Measurements from ENCODE around the gene CFAP61. TPM values are rescaled to one million over a fixed set of nuclear protein-coding genes. Genes with fewer than 3 reads are reported as not detected.

The CFAP61 gene
- total RNA-seq, 4 donors from 2014 or later = 0.38 TPM; not detected in 3

GRCh38 chr20:20321134-20321533, 268.8 kb downstream of the CFAP61 start:
- H3K36me3 ChIP-seq = no peaks in the 10 kb centered on the region
- H3K27me3 ChIP-seq = peaks cover 0 to 9% (median 0%) of the 10 kb centered on the region in 4 donors
- no peak overlapping the region for H3K4me3 ChIP-seq
- DNase-seq = no peak
- 42 to 53% methylated on average over 1 of the region's 1 CpG for WGBS, 2 donors
- H3K9me3 ChIP-seq = no peaks in the 10 kb centered on the region
- H3K27ac ChIP-seq = no peak overlapping the region
- intact Hi-C loops (cut with DNase I) = no loop called here
- no peaks in the 10 kb centered on the region for H3K4me1 ChIP-seq
- TF ChIP-seq POLR2A (IDR thresholded peaks at IDR 0.05) (no peak), CTCF (IDR thresholded peaks at IDR 0.05) (no peak)

GRCh38 chr20:20321917-20322316, 269.6 kb downstream of the CFAP61 start:
- H3K27ac ChIP-seq = no peak overlapping the region
- no peaks in the 10 kb centered on the region for H3K4me1 ChIP-seq
- H3K9me3 ChIP-seq = no peaks in the 10 kb centered on the region
- no peak overlapping the region for H3K4me3 ChIP-seq
- peaks cover 0 to 9% (median 0%) of the 10 kb centered on the region in 4 donors for H3K27me3 ChIP-seq
- intact Hi-C loops (cut with DNase I) = no loop called here
- H3K36me3 ChIP-seq = no peaks in the 10 kb centered on the region
- DNase-seq = no peak
- no peak for TF ChIP-seq CTCF (IDR thresholded peaks at IDR 0.05)
- no peak for TF ChIP-seq POLR2A (IDR thresholded peaks at IDR 0.05)
- 75 to 80% methylated on average over 1 of the region's 1 CpG for WGBS, 2 donors

GRCh38 chr20:20322912-20323311, 270.6 kb downstream of the CFAP61 start:
- no peak overlapping the region for H3K4me3 ChIP-seq
- no peaks in the 10 kb centered on the region for H3K36me3 ChIP-seq
- intact Hi-C loops (cut with DNase I) = no loop called here
- H3K27me3 ChIP-seq = peaks cover 0 to under 1% (median 0%) of the 10 kb centered on the region in 4 donors
- H3K9me3 ChIP-seq = no peaks in the 10 kb centered on the region
- 83 to 85% methylated on average over 6 of the region's 6 CpGs for WGBS, 2 donors
- no peak for DNase-seq
- H3K4me1 ChIP-seq = no peaks in the 10 kb centered on the region
- TF ChIP-seq CTCF (IDR thresholded peaks at IDR 0.05) (no peak), POLR2A (IDR thresholded peaks at IDR 0.05) (no peak)
- H3K27ac ChIP-seq = no peak overlapping the region

- Histone ChIP-seq H3K9me3 (no peaks in the 10 kb centered on the region), H3K27ac (no peak overlapping the region), H3K36me3 (no peaks in the 10 kb centered on the region), H3K4me1 (no peaks in the 10 kb centered on the region), H3K4me3 (no peak overlapping the region), H3K27me3 (no peaks in the 10 kb centered on the region)
- no peak for DNase-seq
- TF ChIP-seq CTCF (IDR thresholded peaks at IDR 0.05) (no peak), POLR2A (IDR thresholded peaks at IDR 0.05) (no peak)
- intact Hi-C loops (cut with DNase I) = no loop called here
- 65 to 88% methylated on average over 5 to 6 of the region's 6 CpGs for WGBS, 2 donors
Measured at GRCh38 chr20:20327746-20328145, 275.4 kb downstream of the CFAP61 start.

GRCh38 chr20:20329564-20329963, 277.2 kb downstream of the CFAP61 start:
- peaks cover 0 to 5% (median 0%) of the 10 kb centered on the region in 4 donors for H3K27me3 ChIP-seq
- intact Hi-C loops (cut with DNase I) = no loop called here
- TF ChIP-seq CTCF (IDR thresholded peaks at IDR 0.05) = no peak
- no peak for TF ChIP-seq POLR2A (IDR thresholded peaks at IDR 0.05)
- 85% methylated on average over 12 to 13 of the region's 13 CpGs for whole genome bisulfite sequencing, 2 donors
- H3K27ac ChIP-seq = no peak overlapping the region
- no peaks in the 10 kb centered on the region for H3K36me3 ChIP-seq
- no peak overlapping the region for H3K4me3 ChIP-seq
- no peaks in the 10 kb centered on the region for H3K4me1 ChIP-seq
- DNase-seq = no peak
- H3K9me3 ChIP-seq = no peaks in the 10 kb centered on the region
